ENCODE data around the gene ETS1. TPM values are rescaled to one million over a fixed set of nuclear protein-coding genes. Genes with fewer than 3 reads are reported as not detected.

ETS1 gene
- total RNA-seq, 1 donor from 2014 or later = 0.54 TPM

GRCh38 chr11:128547946-128548648, 39.3 kb downstream of the ETS1 start:
- Mint-ChIP-seq H3K36me3 (no peaks in the 10 kb centered on the region), H3K4me1 (peaks cover 51% of the 10 kb centered on the region), H3K4me3 (peak overlapping the region; percentile 87), H3K9me3 (no peaks in the 10 kb centered on the region), H3K27ac (no peak overlapping the region), H3K27me3 (ENCODE audit: insufficient read depth, low read depth) (peaks cover 40% of the 10 kb centered on the region)
- Histone ChIP-seq H4K20me1 (ENCODE audit: low read depth) (peaks cover 23% of the 10 kb centered on the region), H3K4me1 (peaks cover 18% of the 10 kb centered on the region), H3K4me3 (peak overlapping the region; percentile 52), H3K27me3 (peaks cover 99% of the 10 kb centered on the region), H3K36me3 (no peaks in the 10 kb centered on the region), H3K27ac (no peak overlapping the region), H2AFZ (replicated peaks) (peak overlapping the region; percentile 8), H3F3A (ENCODE audit: low read depth) (peaks cover 16% of the 10 kb centered on the region), H3K9ac (no peak overlapping the region), H3K4me2 (peak overlapping the region; percentile 90), H3K9me3 (ENCODE audit: low read depth) (no peaks in the 10 kb centered on the region), H3K79me2 (ENCODE audit: low read depth) (no peaks in the 10 kb centered on the region)
- no peak for DNase-seq (ENCODE audit: low spot score)
- no peak for TF ChIP-seq CTCF (IDR thresholded peaks at IDR 0.05)
- no peak for TF ChIP-seq EZH2phosphoT487 (IDR thresholded peaks at IDR 0.05)
- TF ChIP-seq EZH2 (IDR thresholded peaks at IDR 0.05) = no peak

GRCh38 chr11:128546916-128547315, 40.4 kb downstream of the ETS1 start:
- H3K27me3 Mint-ChIP-seq (ENCODE audit: insufficient read depth, low read depth) = peaks cover 45% of the 10 kb centered on the region
- Histone ChIP-seq H3K9me3 (ENCODE audit: low read depth) (no peaks in the 10 kb centered on the region), H3K27me3 (peaks cover 99% of the 10 kb centered on the region), H4K20me1 (ENCODE audit: low read depth) (peaks cover 23% of the 10 kb centered on the region), H3K36me3 (no peaks in the 10 kb centered on the region), H3K79me2 (ENCODE audit: low read depth) (no peaks in the 10 kb centered on the region), H3K27ac (no peak overlapping the region), H3K4me3 (no peak overlapping the region), H2AFZ (replicated peaks) (no peak overlapping the region), H3K4me1 (peaks cover 12% of the 10 kb centered on the region), H3K4me2 (no peak overlapping the region), H3K9ac (no peak overlapping the region), H3F3A (ENCODE audit: low read depth) (peaks cover 16% of the 10 kb centered on the region)
- H3K4me1 Mint-ChIP-seq = peaks cover 47% of the 10 kb centered on the region
- no peak overlapping the region for H3K27ac Mint-ChIP-seq
- H3K9me3 Mint-ChIP-seq = no peaks in the 10 kb centered on the region
- no peaks in the 10 kb centered on the region for H3K36me3 Mint-ChIP-seq
- TF ChIP-seq EZH2phosphoT487 (IDR thresholded peaks at IDR 0.05) (no peak), CTCF (IDR thresholded peaks at IDR 0.05) (no peak), EZH2 (IDR thresholded peaks at IDR 0.05) (no peak)
- H3K4me3 Mint-ChIP-seq = no peak overlapping the region
- no peak for DNase-seq (ENCODE audit: low spot score)

GRCh38 chr11:128544471-128545051, 42.8 kb downstream of the ETS1 start:
- peak overlapping the region; percentile 80 for H3K27ac Mint-ChIP-seq
- H3K27me3 Mint-ChIP-seq (ENCODE audit: insufficient read depth, low read depth) = peaks cover 48% of the 10 kb centered on the region
- H3K9me3 Mint-ChIP-seq = no peaks in the 10 kb centered on the region
- Histone ChIP-seq H4K20me1 (ENCODE audit: low read depth) (peaks cover 17% of the 10 kb centered on the region), H3K9ac (no peak overlapping the region), H3K79me2 (ENCODE audit: low read depth) (no peaks in the 10 kb centered on the region), H3K9me3 (ENCODE audit: low read depth) (no peaks in the 10 kb centered on the region), H3K27ac (no peak overlapping the region), H3K36me3 (no peaks in the 10 kb centered on the region), H3K4me2 (peak overlapping the region; percentile 64), H3K4me1 (peaks cover 12% of the 10 kb centered on the region), H3F3A (ENCODE audit: low read depth) (peaks cover 16% of the 10 kb centered on the region), H3K27me3 (peaks cover 99% of the 10 kb centered on the region), H3K4me3 (peak overlapping the region; percentile 18), H2AFZ (replicated peaks) (no peak overlapping the region)
- DNase-seq (ENCODE audit: low spot score) = peak; percentile 64
- H3K4me3 Mint-ChIP-seq = peak overlapping the region; percentile 68
- peaks cover 2% of the 10 kb centered on the region for H3K36me3 Mint-ChIP-seq
- TF ChIP-seq EZH2 (IDR thresholded peaks at IDR 0.05) = no peak
- TF ChIP-seq EZH2phosphoT487 (IDR thresholded peaks at IDR 0.05) = peak; percentile 34
- H3K4me1 Mint-ChIP-seq = peaks cover 38% of the 10 kb centered on the region

GRCh38 chr11:128540469-128540868, 46.9 kb downstream of the ETS1 start:
- Mint-ChIP-seq H3K4me1 (peaks cover 17% of the 10 kb centered on the region), H3K36me3 (peaks cover 2% of the 10 kb centered on the region), H3K9me3 (no peaks in the 10 kb centered on the region), H3K27ac (no peak overlapping the region), H3K27me3 (ENCODE audit: insufficient read depth, low read depth) (peaks cover 47% of the 10 kb centered on the region), H3K4me3 (no peak overlapping the region)
- Histone ChIP-seq H3K27ac (no peak overlapping the region), H3K79me2 (ENCODE audit: low read depth) (no peaks in the 10 kb centered on the region), H3K4me1 (peaks cover 12% of the 10 kb centered on the region), H3K27me3 (peaks cover 99% of the 10 kb centered on the region), H3F3A (ENCODE audit: low read depth) (peaks cover 16% of the 10 kb centered on the region), H3K4me2 (no peak overlapping the region), H4K20me1 (ENCODE audit: low read depth) (peaks cover 30% of the 10 kb centered on the region), H3K36me3 (no peaks in the 10 kb centered on the region), H3K4me3 (no peak overlapping the region), H3K9ac (no peak overlapping the region), H3K9me3 (ENCODE audit: low read depth) (no peaks in the 10 kb centered on the region), H2AFZ (replicated peaks) (no peak overlapping the region)
- no peak for TF ChIP-seq CTCF (IDR thresholded peaks at IDR 0.05)
- TF ChIP-seq EZH2 (IDR thresholded peaks at IDR 0.05) = no peak
- no peak for TF ChIP-seq EZH2phosphoT487 (IDR thresholded peaks at IDR 0.05)
- DNase-seq (ENCODE audit: low spot score) = no peak
